HCT116 (cell line): ENCODE measurements around the gene TCOF1.

Experiments
- FOSL1 ChIP-seq: IDR thresholded peaks from 2 replicates; pipeline ENCODE4 v1.6.1; 2012; ENCODE audit warnings: low read depth
- ZNF274 ChIP-seq: fragments of 200-500 bp; sonication (Bioruptor generic); IDR thresholded peaks from 2 replicates; pipeline ENCODE4 v1.6.1; 2014; ENCODE audit warnings: mild to moderate bottlenecking, low read depth, low read length, inconsistent platforms
- TF ChIP-seq, protein P1 (sequence below), 3 experiments: fragments of 200-600 bp in 1 of 3; sonication (generic) in 1 of 3; IDR thresholded peaks in 2 of 3; conservative IDR thresholded peaks in 1 of 3; 2 replicates each; pipeline ENCODE4 v1.5.1; 2012 to 2017; ENCODE audit warnings: low read depth in 2 of 3, low read length in 2 of 3, antibody characterized with exemption in 1 of 3, borderline replicate concordance in 1 of 3, control low read depth in 1 of 3, mild to moderate bottlenecking in 1 of 3, mixed read lengths in 1 of 3, mixed run types in 1 of 3, moderate library complexity in 1 of 3; ENCODE audit not compliant: insufficient read depth in 1 of 3

DNA sequence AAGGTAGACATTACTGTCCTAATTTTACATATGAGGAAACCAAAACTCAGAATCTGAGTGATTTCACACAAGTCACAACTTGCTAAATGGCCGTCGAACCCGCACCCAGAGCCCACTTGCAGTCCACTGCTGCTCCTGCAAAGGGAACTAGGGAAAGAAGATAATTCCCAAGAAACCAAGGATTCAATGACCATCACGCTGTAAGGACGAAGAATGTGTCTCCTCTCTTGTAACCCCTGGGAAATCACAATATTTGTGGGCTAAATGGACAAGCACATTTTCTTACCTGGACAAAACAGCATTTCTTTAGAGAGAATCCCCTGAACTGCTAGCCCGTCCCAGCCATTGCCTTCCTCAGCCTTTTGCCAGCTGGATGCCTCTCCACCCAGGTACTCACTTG, 89.7 kb downstream of the TCOF1 start:
- no peak for TF ChIP-seq FOSL1
- TF ChIP-seq, protein P1, sequence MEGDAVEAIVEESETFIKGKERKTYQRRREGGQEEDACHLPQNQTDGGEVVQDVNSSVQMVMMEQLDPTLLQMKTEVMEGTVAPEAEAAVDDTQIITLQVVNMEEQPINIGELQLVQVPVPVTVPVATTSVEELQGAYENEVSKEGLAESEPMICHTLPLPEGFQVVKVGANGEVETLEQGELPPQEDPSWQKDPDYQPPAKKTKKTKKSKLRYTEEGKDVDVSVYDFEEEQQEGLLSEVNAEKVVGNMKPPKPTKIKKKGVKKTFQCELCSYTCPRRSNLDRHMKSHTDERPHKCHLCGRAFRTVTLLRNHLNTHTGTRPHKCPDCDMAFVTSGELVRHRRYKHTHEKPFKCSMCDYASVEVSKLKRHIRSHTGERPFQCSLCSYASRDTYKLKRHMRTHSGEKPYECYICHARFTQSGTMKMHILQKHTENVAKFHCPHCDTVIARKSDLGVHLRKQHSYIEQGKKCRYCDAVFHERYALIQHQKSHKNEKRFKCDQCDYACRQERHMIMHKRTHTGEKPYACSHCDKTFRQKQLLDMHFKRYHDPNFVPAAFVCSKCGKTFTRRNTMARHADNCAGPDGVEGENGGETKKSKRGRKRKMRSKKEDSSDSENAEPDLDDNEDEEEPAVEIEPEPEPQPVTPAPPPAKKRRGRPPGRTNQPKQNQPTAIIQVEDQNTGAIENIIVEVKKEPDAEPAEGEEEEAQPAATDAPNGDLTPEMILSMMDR (IDR thresholded peaks at IDR 0.05 in 2 of 3, conservative IDR thresholded peaks at IDR 0.05 in 1 of 3; ENCODE audit: borderline replicate concordance in 1 of 3, insufficient read depth in 1 of 3, low read depth in 2 of 3, low read length in 2 of 3): no peak
- TF ChIP-seq ZNF274: no peak
